GM12878 (cell line): ENCODE measurements around the gene FBF1. TPM values are rescaled to one million over a fixed set of nuclear protein-coding genes. Genes with fewer than 3 reads are reported as not detected.

Experiments
- ATAC-seq: fragments of 200-7000 bp; cut with Tn5 transposase; 3 replicates; pipeline ENCODE4 v1.9.1; 2020; ENCODE audit warnings: mild to moderate bottlenecking, moderate library complexity
- BruUV-seq: library from RNA; stranded (reverse); fragments of 400-500 nt; replicated peaks from 2 replicates; lab custom pipeline; 2021; lab: Mats Ljungman, UMichigan
- CTCF ChIA-PET: fragments of 300-600 bp; sonication (Branson Sonifier 250); formaldehyde crosslinking; extraction: SDS; loops from one replicate; lab custom pipeline; 2021; ENCODE audit warnings: inconsistent platforms; lab: Yijun Ruan, JAX
- POLR2A ChIA-PET: fragments of 350-600 bp; formaldehyde crosslinking; extraction: SDS; loops from one replicate; lab custom pipeline; 2021; ENCODE audit warnings: inconsistent platforms; lab: Charles Lee
- RAD21 ChIA-PET: fragments of 300-600 bp; sonication (Branson Sonifier 250); formaldehyde crosslinking; loops from one replicate; lab custom pipeline; 2023; ENCODE audit warnings: antibody characterized with exemption; ENCODE audit not compliant: unreplicated experiment; lab: Charles Lee
- SMC1A ChIA-PET: fragments of 300-600 bp; sonication (Branson Sonifier 250); formaldehyde crosslinking; loops from one replicate; lab custom pipeline; 2023; ENCODE audit not compliant: unreplicated experiment, uncharacterized antibody; lab: Charles Lee
- DNase-seq: peaks from one replicate; pipeline ENCODE4 v3.0.0-alpha.2; 2011; ENCODE audit warnings: low read depth, low spot score
- FAIRE-seq: peaks from 3 replicates; lab custom pipeline; 2011; peaks lifted over from hg19 to GRCh38; lab: Jason Lieb, UNC
- H2AFZ ChIP-seq: 2 replicates; pipeline ENCODE4 v1.6.0; 2011; ENCODE audit warnings: low read depth, low read length, control low read depth; ENCODE audit not compliant: control insufficient read depth
- H3K27ac ChIP-seq: 2 replicates; pipeline ENCODE4 v1.5.1; 2011; ENCODE audit warnings: control low read depth; ENCODE audit not compliant: control insufficient read depth, insufficient read depth
- H3K27me3 ChIP-seq, 2 experiments: replicated peaks in 1 of 2; 2 replicates each; pipeline versions ENCODE4 v1.6.0 to v1.6.1; 2011; ENCODE audit warnings: low read length in 1 of 2; ENCODE audit not compliant: control insufficient read depth in 2 of 2, insufficient read depth in 2 of 2
- H3K36me3 ChIP-seq, 2 experiments: 2 replicates each; pipeline ENCODE4 v1.5.1; 2011; ENCODE audit warnings: low read length in 1 of 2; ENCODE audit not compliant: control insufficient read depth in 2 of 2, insufficient read depth in 2 of 2
- H3K4me1 ChIP-seq: 2 replicates; pipeline ENCODE4 v1.6.1; 2011; ENCODE audit warnings: mild to moderate bottlenecking, low read length, moderate library complexity, mixed read lengths; ENCODE audit not compliant: control insufficient read depth, insufficient read depth
- H3K4me2 ChIP-seq: 2 replicates; pipeline ENCODE4 v1.6.0; 2011; ENCODE audit warnings: control low read depth; ENCODE audit not compliant: control insufficient read depth, insufficient read depth
- H3K4me3 ChIP-seq: fragments of 200-600 bp; sonication (generic); 2 replicates; pipeline ENCODE4 v1.5.1; 2016
- H3K79me2 ChIP-seq: 2 replicates; pipeline ENCODE4 v1.6.0; 2011; ENCODE audit warnings: low read length; ENCODE audit not compliant: control insufficient read depth, insufficient read depth
- H3K9ac ChIP-seq: 2 replicates; pipeline ENCODE4 v1.8.0; 2011; ENCODE audit warnings: low read length, control low read depth, mixed read lengths; ENCODE audit not compliant: control insufficient read depth, insufficient read depth
- H3K9me3 ChIP-seq: replicated peaks from 3 replicates; pipeline ENCODE4 v1.5.1; 2011; ENCODE audit warnings: mild to moderate bottlenecking, low read length; ENCODE audit not compliant: control insufficient read depth, insufficient read depth
- H4K20me1 ChIP-seq: 2 replicates; pipeline ENCODE4 v1.6.0; 2011; ENCODE audit not compliant: control insufficient read depth, insufficient read depth
- MTA2 ChIP-seq: fragments of 450-650 bp; IDR thresholded peaks from 2 replicates; pipeline ENCODE4 v1.6.1; 2016; ENCODE audit warnings: low read depth, mild to moderate bottlenecking, moderate library complexity
- POLR2A ChIP-seq: IDR thresholded peaks from 2 replicates; pipeline ENCODE4 v1.6.1; 2011; ENCODE audit warnings: low read depth, mild to moderate bottlenecking, low read length
- RFX5 ChIP-seq: IDR thresholded peaks from 2 replicates; pipeline ENCODE4 v1.6.1; 2011; ENCODE audit warnings: low read depth, low read length, improper control_type of control experiment
- SMC3 ChIP-seq: IDR thresholded peaks from 2 replicates; pipeline ENCODE4 v1.6.1; 2011; ENCODE audit warnings: low read length, improper control_type of control experiment, borderline replicate concordance
- STAT1 ChIP-seq: fragments of 450-650 bp; conservative IDR thresholded peaks from 2 replicates; pipeline ENCODE4 v1.6.1; 2014; ENCODE audit warnings: antibody characterized with exemption, mild to moderate bottlenecking
- TAF1 ChIP-seq: IDR thresholded peaks from 2 replicates; pipeline ENCODE4 v1.6.1; 2011; ENCODE audit warnings: mild to moderate bottlenecking, low read depth, low read length, borderline replicate concordance
- ZBED1 ChIP-seq: IDR thresholded peaks from 2 replicates; pipeline ENCODE4 v1.6.1; 2016; ENCODE audit warnings: borderline replicate concordance
- WGBS: methylation state at CpG from one replicate; pipeline ENCODE4 v1.1.6; 2016; ENCODE audit warnings: low lambda C conversion rate; ENCODE audit not compliant: insufficient replicate concordance, insufficient coverage; ENCODE audit errors: missing lambda C conversion rate; 5-methylcytosine and 5-hydroxymethylcytosine counted together
- in situ Hi-C: fragments of 300-500 bp; cut with MboI; formaldehyde crosslinking; loops from 9 replicates; pipeline ENCODE4 v1.14.3; 2018; ENCODE audit warnings: mixed read lengths
- intact Hi-C: fragments of 100-400 bp; cut with micrococcal nuclease; formaldehyde crosslinking; loops from one replicate; pipeline ENCODE4 v1.14.2; 2022; ENCODE audit not compliant: unreplicated experiment
- polyA plus RNA-seq, 11 experiments: library from polyadenylated mRNA; depleted of rRNA in 4 of 11; unstranded in 6 of 11; stranded (reverse) in 5 of 11; fragments of >200 nt; fragmentation: Nextera tagmentation in 4 of 11; fragmentation: Illumina TruSeq in 1 of 11; extraction: Ambion mirVana in 4 of 11; extraction: Trizol in 1 of 11; gene quantifications; 1 replicate in 1 of 11; 2 replicates in 10 of 11; pipeline versions ENCODE4 v1.2.1 to v1.2.3, GENCODE V29; 2011 to 2016; ENCODE audit warnings: inconsistent platforms in 2 of 11, missing spikeins in 2 of 11, low read depth in 1 of 11
- total RNA-seq, 4 experiments: library from RNA; depleted of rRNA in 3 of 4; stranded (reverse); fragments of >200 nt in 3 of 4; fragmentation: Illumina TruSeq in 1 of 4; extraction: Trizol in 1 of 4; gene quantifications; 2 replicates each; pipeline versions ENCODE4 v1.2.1 to v1.2.3, GENCODE V29; 2013 to 2021
- TF ChIP-seq, protein P1 (sequence below): fragments of 450-650 bp; IDR thresholded peaks from 2 replicates; pipeline ENCODE4 v1.6.1; 2017; ENCODE audit warnings: antibody characterized with exemption, mild to moderate bottlenecking, moderate library complexity

The FBF1 gene
- total and polyA plus RNA-seq, 10 of the 15 experiments (the other 5 are each of a cell fraction or from before 2014, with no cell fraction given) = 0.29 to 15.0 (median 7.0) TPM

DNA sequence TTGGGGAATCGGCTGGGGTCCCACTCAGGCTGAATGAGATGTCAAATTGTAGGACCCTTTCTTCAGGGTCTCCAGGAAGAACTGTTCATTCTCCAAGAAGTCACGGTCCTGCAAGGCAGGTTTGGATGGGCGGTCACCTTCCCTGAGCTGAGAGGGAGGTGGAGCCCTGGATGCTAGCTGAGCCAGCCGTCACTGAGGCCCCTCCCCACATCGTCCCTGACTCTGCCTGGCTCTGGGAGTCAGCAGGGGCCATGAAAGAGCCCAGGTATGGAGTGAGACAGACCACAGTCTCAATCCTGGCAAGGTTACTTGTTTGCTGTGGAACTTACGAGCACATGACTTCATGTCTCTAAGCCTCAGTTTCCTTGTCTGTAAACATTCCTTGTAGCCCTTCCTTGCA lies 30.1 kb downstream of the FBF1 start:
- H3K4me3 ChIP-seq = no peak overlapping the region
- SMC1A ChIA-PET = interaction anchor here (1.4 kb wide), 1 partner anchor 17 kb away, joined by 5 read pairs; no protein-coding TSS in a partner anchor
- FAIRE-seq (no peak), DNase-seq (no peak), ATAC-seq (no peak)
- no TSS peak for BruUV-seq
- POLR2A ChIA-PET = no interaction called here
- no peaks in the 10 kb centered on the region for H3K79me2 ChIP-seq
- no peak overlapping the region for H2AFZ ChIP-seq
- RAD21 ChIA-PET = interaction anchor here (1.6 to 2.3 kb wide), 3 partner anchors 93 to 103 kb away, joined by 4 to 6 read pairs (median 4); no protein-coding TSS in a partner anchor
- intact Hi-C loops = no loop called here
- WGBS = 65% methylated on average over 6 of the region's 6 CpGs
- H3K27me3 ChIP-seq = no peaks in the 10 kb centered on the region
- H3K4me1 ChIP-seq = no peaks in the 10 kb centered on the region
- H3K9ac ChIP-seq = no peak overlapping the region
- H3K27ac ChIP-seq = no peak overlapping the region
- TF ChIP-seq SMC3 = no peak
- no peak for TF ChIP-seq STAT1
- TF ChIP-seq POLR2A = no peak
- no peak for TF ChIP-seq RFX5
- TF ChIP-seq, protein P1, sequence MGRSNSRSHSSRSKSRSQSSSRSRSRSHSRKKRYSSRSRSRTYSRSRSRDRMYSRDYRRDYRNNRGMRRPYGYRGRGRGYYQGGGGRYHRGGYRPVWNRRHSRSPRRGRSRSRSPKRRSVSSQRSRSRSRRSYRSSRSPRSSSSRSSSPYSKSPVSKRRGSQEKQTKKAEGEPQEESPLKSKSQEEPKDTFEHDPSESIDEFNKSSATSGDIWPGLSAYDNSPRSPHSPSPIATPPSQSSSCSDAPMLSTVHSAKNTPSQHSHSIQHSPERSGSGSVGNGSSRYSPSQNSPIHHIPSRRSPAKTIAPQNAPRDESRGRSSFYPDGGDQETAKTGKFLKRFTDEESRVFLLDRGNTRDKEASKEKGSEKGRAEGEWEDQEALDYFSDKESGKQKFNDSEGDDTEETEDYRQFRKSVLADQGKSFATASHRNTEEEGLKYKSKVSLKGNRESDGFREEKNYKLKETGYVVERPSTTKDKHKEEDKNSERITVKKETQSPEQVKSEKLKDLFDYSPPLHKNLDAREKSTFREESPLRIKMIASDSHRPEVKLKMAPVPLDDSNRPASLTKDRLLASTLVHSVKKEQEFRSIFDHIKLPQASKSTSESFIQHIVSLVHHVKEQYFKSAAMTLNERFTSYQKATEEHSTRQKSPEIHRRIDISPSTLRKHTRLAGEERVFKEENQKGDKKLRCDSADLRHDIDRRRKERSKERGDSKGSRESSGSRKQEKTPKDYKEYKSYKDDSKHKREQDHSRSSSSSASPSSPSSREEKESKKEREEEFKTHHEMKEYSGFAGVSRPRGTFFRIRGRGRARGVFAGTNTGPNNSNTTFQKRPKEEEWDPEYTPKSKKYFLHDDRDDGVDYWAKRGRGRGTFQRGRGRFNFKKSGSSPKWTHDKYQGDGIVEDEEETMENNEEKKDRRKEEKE = no peak
- TF ChIP-seq ZBED1 = no peak
- no peak for TF ChIP-seq TAF1
- no peak for TF ChIP-seq MTA2
- in situ Hi-C loops = no loop called here
- CTCF ChIA-PET = interaction anchor here (1.0 to 1.8 kb wide), 5 partner anchors 16 to 99 kb away, joined by 3 to 9 read pairs (median 5); no protein-coding TSS in a partner anchor
- H3K36me3 ChIP-seq = no peaks in the 10 kb centered on the region
- no peaks in the 10 kb centered on the region for H4K20me1 ChIP-seq
- H3K9me3 ChIP-seq = no peaks in the 10 kb centered on the region
- no peak overlapping the region for H3K4me2 ChIP-seq
